ENCODE measurements around the gene CCT6A. TPM values are rescaled to one million over a fixed set of nuclear protein-coding genes. Genes with fewer than 3 reads are reported as not detected.

CCT6A gene
- total and polyA plus RNA-seq, 9 of the 15 experiments (the other 6 are each of a cell fraction or from before 2014, with no cell fraction given): 244 to 708 (median 387) TPM

DNA sequence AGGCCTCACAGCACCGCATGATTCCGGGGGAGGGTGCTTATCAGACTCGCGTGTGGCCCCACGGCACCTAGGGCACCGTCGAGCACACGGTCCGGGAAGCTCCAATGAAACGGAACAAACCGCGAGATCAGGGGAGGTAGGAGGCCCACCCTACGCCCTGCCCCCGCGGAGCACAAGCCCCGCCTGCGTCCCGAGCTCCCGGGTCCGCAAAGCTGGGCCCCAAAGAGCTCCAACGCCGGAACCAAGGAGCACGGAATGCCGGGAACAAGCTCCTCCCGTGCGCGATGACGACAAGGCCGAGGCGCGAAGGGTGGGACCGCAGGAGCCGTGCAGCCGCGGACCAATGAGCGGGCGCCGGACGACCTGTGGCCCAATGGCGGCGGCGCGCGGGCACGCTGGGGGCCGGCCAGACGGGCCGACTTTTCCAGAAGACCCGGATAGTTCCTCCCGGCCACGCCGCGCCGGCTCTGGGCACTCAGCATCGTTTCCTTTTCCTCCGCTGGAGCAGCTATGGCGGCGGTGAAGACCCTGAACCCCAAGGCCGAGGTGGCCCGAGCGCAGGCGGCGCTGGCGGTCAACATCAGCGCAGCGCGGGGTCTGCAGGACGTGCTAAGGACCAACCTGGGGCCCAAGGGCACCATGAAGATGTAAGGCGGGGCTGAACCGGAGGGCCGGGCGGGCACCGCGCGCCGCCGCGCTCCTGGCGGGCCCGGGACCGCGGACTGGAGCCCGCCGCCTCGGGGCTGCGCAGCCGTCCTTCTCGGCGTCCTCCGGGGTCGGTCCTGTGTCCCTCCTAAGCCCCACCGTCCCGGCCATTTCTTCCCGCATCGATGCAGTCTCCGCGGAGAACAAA, at the start of gene CCT6A, which contains the start of gene PSPH (continued):
- TF ChIP-seq, protein P1, sequence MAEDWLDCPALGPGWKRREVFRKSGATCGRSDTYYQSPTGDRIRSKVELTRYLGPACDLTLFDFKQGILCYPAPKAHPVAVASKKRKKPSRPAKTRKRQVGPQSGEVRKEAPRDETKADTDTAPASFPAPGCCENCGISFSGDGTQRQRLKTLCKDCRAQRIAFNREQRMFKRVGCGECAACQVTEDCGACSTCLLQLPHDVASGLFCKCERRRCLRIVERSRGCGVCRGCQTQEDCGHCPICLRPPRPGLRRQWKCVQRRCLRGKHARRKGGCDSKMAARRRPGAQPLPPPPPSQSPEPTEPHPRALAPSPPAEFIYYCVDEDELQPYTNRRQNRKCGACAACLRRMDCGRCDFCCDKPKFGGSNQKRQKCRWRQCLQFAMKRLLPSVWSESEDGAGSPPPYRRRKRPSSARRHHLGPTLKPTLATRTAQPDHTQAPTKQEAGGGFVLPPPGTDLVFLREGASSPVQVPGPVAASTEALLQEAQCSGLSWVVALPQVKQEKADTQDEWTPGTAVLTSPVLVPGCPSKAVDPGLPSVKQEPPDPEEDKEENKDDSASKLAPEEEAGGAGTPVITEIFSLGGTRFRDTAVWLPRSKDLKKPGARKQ (CRISPR knock-in tag; IDR thresholded peaks at IDR 0.05): no peak
- no peak for TF ChIP-seq ZNF197 (CRISPR knock-in tag; IDR thresholded peaks at IDR 0.05; ENCODE audit: low read depth)
- TF ChIP-seq, protein P2, sequence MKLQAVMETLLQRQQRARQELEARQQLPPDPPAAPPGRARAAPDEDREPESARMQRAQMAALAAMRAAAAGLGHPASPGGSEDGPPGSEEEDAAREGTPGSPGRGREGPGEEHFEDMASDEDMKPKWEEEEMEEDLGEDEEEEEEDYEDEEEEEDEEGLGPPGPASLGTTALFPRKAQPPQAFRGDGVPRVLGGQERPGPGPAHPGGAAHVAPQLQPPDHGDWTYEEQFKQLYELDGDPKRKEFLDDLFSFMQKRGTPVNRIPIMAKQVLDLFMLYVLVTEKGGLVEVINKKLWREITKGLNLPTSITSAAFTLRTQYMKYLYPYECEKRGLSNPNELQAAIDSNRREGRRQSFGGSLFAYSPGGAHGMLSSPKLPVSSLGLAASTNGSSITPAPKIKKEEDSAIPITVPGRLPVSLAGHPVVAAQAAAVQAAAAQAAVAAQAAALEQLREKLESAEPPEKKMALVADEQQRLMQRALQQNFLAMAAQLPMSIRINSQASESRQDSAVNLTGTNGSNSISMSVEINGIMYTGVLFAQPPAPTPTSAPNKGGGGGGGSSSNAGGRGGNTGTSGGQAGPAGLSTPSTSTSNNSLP (IDR thresholded peaks at IDR 0.05; ENCODE audit: borderline replicate concordance, low read depth, low read length): no peak
- TF ChIP-seq, protein P3, sequence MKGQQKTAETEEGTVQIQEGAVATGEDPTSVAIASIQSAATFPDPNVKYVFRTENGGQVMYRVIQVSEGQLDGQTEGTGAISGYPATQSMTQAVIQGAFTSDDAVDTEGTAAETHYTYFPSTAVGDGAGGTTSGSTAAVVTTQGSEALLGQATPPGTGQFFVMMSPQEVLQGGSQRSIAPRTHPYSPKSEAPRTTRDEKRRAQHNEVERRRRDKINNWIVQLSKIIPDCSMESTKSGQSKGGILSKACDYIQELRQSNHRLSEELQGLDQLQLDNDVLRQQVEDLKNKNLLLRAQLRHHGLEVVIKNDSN (CRISPR knock-in tag; IDR thresholded peaks at IDR 0.05): peak; percentile 68; the same call in 1 of the 2 replicates
- peak; percentile 74 to 90 for TF ChIP-seq MAZ (CRISPR knock-in tag; conservative IDR thresholded peaks at IDR 0.05 in 1 of 2, IDR thresholded peaks at IDR 0.05 in 1 of 2)
- TF ChIP-seq, protein P4, sequence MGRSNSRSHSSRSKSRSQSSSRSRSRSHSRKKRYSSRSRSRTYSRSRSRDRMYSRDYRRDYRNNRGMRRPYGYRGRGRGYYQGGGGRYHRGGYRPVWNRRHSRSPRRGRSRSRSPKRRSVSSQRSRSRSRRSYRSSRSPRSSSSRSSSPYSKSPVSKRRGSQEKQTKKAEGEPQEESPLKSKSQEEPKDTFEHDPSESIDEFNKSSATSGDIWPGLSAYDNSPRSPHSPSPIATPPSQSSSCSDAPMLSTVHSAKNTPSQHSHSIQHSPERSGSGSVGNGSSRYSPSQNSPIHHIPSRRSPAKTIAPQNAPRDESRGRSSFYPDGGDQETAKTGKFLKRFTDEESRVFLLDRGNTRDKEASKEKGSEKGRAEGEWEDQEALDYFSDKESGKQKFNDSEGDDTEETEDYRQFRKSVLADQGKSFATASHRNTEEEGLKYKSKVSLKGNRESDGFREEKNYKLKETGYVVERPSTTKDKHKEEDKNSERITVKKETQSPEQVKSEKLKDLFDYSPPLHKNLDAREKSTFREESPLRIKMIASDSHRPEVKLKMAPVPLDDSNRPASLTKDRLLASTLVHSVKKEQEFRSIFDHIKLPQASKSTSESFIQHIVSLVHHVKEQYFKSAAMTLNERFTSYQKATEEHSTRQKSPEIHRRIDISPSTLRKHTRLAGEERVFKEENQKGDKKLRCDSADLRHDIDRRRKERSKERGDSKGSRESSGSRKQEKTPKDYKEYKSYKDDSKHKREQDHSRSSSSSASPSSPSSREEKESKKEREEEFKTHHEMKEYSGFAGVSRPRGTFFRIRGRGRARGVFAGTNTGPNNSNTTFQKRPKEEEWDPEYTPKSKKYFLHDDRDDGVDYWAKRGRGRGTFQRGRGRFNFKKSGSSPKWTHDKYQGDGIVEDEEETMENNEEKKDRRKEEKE (IDR thresholded peaks at IDR 0.05; ENCODE audit: borderline replicate concordance in 1 of 2, control insufficient read depth in 1 of 2, low read depth in 2 of 2, low read length in 1 of 2): no peak
- 0 out of 2 replicates have a peak, but pooled peaks have one; percentile 57 for TF ChIP-seq NCOA1 (IDR thresholded peaks at IDR 0.05; ENCODE audit: low read depth)
